HL-60 (cell line): ENCODE data around the gene HOXB3.

ENCODE experiments used
- DNase-seq, 2 experiments: peaks; one replicate each; pipeline ENCODE4 v3.0.0-alpha.2; 2010 to 2020; ENCODE audit warnings: low read depth in 1 of 2, low spot score in 1 of 2
- H3K27ac ChIP-seq: fragments of 250-450 bp; sonication (Bioruptor Pico); replicated peaks from 2 replicates; pipeline ENCODE4 v1.5.1; 2020; ENCODE audit warnings: mild to moderate bottlenecking, moderate library complexity
- H3K27me3 ChIP-seq: fragments of 250-450 bp; sonication (Bioruptor Pico); 2 replicates; pipeline ENCODE4 v1.5.1; 2021; ENCODE audit warnings: mild to moderate bottlenecking, moderate library complexity; ENCODE audit not compliant: insufficient read depth, poor library complexity, severe bottlenecking
- H3K4me3 ChIP-seq: replicated peaks from 2 replicates; pipeline ENCODE4 v1.5.1; 2011; ENCODE audit warnings: mild to moderate bottlenecking, control low read depth, low read length; ENCODE audit not compliant: insufficient read depth
- GABPA ChIP-seq: IDR thresholded peaks from 2 replicates; pipeline ENCODE4 v1.6.1; 2012; ENCODE audit warnings: low read depth
- POLR2AphosphoS5 ChIP-seq: IDR thresholded peaks from 2 replicates; pipeline ENCODE4 v1.6.1; 2012; ENCODE audit warnings: low read depth
- SPI1 ChIP-seq: IDR thresholded peaks from 2 replicates; pipeline ENCODE4 v1.6.1; 2012; ENCODE audit warnings: low read depth, mild to moderate bottlenecking, borderline replicate concordance
- TF ChIP-seq, protein P1 (sequence below): IDR thresholded peaks from one replicate; pipeline ENCODE4 v1.5.1; 2011; ENCODE audit warnings: low read length, control low read depth, inconsistent platforms; ENCODE audit not compliant: insufficient read depth
- TF ChIP-seq, protein P2 (sequence below): IDR thresholded peaks from 2 replicates; pipeline ENCODE4 v1.6.1; 2012; ENCODE audit warnings: low read depth; ENCODE audit not compliant: insufficient replicate concordance

The HOXB3 gene

DNA sequence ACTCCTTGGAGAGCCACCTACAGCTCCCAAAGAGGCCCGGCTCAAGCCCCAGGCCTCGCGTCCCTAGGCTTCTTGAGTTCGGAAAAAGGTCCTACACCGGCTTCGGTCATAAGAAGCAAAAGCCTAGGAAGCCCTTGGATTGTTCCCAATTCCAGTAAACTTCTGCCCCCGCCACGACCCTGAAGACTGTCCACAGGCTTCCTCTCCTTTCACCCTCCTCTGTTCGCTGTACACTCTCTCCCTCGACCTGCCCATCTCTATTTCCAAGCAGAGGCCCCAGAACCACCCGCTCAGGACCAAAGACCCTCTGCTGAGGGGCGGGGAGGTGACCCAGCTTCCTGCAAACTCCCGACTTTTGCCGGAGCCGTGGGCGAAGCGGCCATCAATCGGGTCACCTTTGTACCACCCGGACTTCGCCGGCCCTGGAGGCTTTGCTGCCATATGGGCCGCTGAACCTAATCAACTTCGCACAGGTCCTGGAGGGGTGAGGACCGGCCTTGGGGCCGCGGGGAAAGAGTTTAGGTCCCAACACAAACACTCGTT, 47.9 kb downstream of the HOXB3 start:
- H3K27ac ChIP-seq, result no peak overlapping the region
- H3K4me3 ChIP-seq, result no peak overlapping the region
- TF ChIP-seq, protein P1, sequence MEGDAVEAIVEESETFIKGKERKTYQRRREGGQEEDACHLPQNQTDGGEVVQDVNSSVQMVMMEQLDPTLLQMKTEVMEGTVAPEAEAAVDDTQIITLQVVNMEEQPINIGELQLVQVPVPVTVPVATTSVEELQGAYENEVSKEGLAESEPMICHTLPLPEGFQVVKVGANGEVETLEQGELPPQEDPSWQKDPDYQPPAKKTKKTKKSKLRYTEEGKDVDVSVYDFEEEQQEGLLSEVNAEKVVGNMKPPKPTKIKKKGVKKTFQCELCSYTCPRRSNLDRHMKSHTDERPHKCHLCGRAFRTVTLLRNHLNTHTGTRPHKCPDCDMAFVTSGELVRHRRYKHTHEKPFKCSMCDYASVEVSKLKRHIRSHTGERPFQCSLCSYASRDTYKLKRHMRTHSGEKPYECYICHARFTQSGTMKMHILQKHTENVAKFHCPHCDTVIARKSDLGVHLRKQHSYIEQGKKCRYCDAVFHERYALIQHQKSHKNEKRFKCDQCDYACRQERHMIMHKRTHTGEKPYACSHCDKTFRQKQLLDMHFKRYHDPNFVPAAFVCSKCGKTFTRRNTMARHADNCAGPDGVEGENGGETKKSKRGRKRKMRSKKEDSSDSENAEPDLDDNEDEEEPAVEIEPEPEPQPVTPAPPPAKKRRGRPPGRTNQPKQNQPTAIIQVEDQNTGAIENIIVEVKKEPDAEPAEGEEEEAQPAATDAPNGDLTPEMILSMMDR, result no peak
- TF ChIP-seq POLR2AphosphoS5 (no peak), GABPA (no peak), SPI1 (no peak)
- TF ChIP-seq, protein P2, sequence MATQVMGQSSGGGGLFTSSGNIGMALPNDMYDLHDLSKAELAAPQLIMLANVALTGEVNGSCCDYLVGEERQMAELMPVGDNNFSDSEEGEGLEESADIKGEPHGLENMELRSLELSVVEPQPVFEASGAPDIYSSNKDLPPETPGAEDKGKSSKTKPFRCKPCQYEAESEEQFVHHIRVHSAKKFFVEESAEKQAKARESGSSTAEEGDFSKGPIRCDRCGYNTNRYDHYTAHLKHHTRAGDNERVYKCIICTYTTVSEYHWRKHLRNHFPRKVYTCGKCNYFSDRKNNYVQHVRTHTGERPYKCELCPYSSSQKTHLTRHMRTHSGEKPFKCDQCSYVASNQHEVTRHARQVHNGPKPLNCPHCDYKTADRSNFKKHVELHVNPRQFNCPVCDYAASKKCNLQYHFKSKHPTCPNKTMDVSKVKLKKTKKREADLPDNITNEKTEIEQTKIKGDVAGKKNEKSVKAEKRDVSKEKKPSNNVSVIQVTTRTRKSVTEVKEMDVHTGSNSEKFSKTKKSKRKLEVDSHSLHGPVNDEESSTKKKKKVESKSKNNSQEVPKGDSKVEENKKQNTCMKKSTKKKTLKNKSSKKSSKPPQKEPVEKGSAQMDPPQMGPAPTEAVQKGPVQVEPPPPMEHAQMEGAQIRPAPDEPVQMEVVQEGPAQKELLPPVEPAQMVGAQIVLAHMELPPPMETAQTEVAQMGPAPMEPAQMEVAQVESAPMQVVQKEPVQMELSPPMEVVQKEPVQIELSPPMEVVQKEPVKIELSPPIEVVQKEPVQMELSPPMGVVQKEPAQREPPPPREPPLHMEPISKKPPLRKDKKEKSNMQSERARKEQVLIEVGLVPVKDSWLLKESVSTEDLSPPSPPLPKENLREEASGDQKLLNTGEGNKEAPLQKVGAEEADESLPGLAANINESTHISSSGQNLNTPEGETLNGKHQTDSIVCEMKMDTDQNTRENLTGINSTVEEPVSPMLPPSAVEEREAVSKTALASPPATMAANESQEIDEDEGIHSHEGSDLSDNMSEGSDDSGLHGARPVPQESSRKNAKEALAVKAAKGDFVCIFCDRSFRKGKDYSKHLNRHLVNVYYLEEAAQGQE, result no peak
- H3K27me3 ChIP-seq, result peaks cover 69% of the 10 kb centered on the region
- no peak for DNase-seq

- H3K4me3 ChIP-seq, result no peak overlapping the region
- DNase-seq, result no peak
- no peak overlapping the region for H3K27ac ChIP-seq
- TF ChIP-seq, protein P2, result no peak
- TF ChIP-seq, protein P1, result no peak
- TF ChIP-seq GABPA (no peak), SPI1 (no peak), POLR2AphosphoS5 (no peak)
- H3K27me3 ChIP-seq, result peaks cover 67% of the 10 kb centered on the region
These were observed 48.4 kb downstream of the HOXB3 start for GRCh38 chr17:48541577-48542113.

GRCh38 chr17:48541036-48541576, 48.9 kb downstream of the HOXB3 start:
- no peak for DNase-seq
- Histone ChIP-seq H3K27me3 (peaks cover 61% of the 10 kb centered on the region), H3K27ac (no peak overlapping the region)

More at GRCh38 chr17:48541036-48541576, 48.9 kb downstream of the HOXB3 start:
- H3K4me3 ChIP-seq, result no peak overlapping the region
- TF ChIP-seq, protein P2, result no peak
- TF ChIP-seq GABPA, result no peak
- TF ChIP-seq SPI1, result no peak
- TF ChIP-seq, protein P1, result no peak
- no peak for TF ChIP-seq POLR2AphosphoS5
